A549 (cell line): Measurements from ENCODE around the gene SUN2. TPM values are rescaled to one million over a fixed set of nuclear protein-coding genes. Genes with fewer than 3 reads are reported as not detected.

Source experiments
- ATAC-seq, 2 experiments: fragments of 200-7000 bp in 1 of 2; fragments of >200 bp in 1 of 2; cut with Nextera tagmentation in 1 of 2; cut with Tn5 transposase in 1 of 2; 3 replicates each; pipeline versions ENCODE4 v1.8.0 to v1.9.1; 2018 to 2020; ENCODE audit warnings: mild to moderate bottlenecking in 1 of 2, moderate library complexity in 1 of 2
- CTCF ChIA-PET: fragments of 300-600 bp; sonication (Branson Sonifier 250); formaldehyde crosslinking; extraction: SDS; loops from one replicate; lab custom pipeline; 2021; ENCODE audit warnings: antibody characterized with exemption, inconsistent platforms; lab: Yijun Ruan, JAX
- POLR2A ChIA-PET: fragments of 350-600 bp; formaldehyde crosslinking; extraction: SDS; loops from one replicate; lab custom pipeline; 2021; ENCODE audit warnings: antibody characterized with exemption, inconsistent platforms; lab: Yijun Ruan, JAX
- DNase-seq, 2 experiments: peaks; one replicate each; pipeline versions ENCODE4 v3.0.0 to v3.0.0-alpha.2; 2011 to 2016; ENCODE audit warnings: low read depth in 1 of 2, low spot score in 1 of 2
- FAIRE-seq: peaks from 2 replicates; lab custom pipeline; 2011; peaks lifted over from hg19 to GRCh38; lab: Jason Lieb, UNC
- H3K27ac ChIP-seq, 2 experiments: fragments of >200 bp; sonication (Bioruptor Twin); formaldehyde crosslinking; 3 replicates each; pipeline ENCODE4 v1.5.1; 2016 to 2017
- H3K4me1 ChIP-seq: fragments of >200 bp; sonication (Bioruptor Twin); formaldehyde crosslinking; 3 replicates; pipeline ENCODE4 v1.6.1; 2016
- H3K4me2 ChIP-seq: fragments of >200 bp; sonication (Bioruptor Twin); formaldehyde crosslinking; 3 replicates; pipeline ENCODE4 v1.6.1; 2016
- H3K4me3 ChIP-seq: fragments of >200 bp; sonication (Bioruptor Twin); formaldehyde crosslinking; 3 replicates; pipeline ENCODE4 v1.5.1; 2016
- H3K9me3 ChIP-seq: fragments of >200 bp; sonication (Bioruptor Twin); formaldehyde crosslinking; 3 replicates; pipeline ENCODE4 v1.6.1; 2016
- CBX2 ChIP-seq: fragments of 200-600 bp; sonication (generic); IDR thresholded peaks from 2 replicates; pipeline ENCODE4 v1.6.1; 2016; ENCODE audit warnings: low read depth, mild to moderate bottlenecking, borderline replicate concordance
- EHF ChIP-seq: fragments of 250-450 bp; sonication (Bioruptor Pico); IDR thresholded peaks from 2 replicates; pipeline ENCODE4 v1.5.0; 2020; ENCODE audit warnings: mild to moderate bottlenecking
- ESRRA ChIP-seq: fragments of 150-350 bp; IDR thresholded peaks from 2 replicates; pipeline ENCODE4 v1.6.1; 2014; ENCODE audit warnings: mild to moderate bottlenecking, low read length, borderline replicate concordance
- HEYL ChIP-seq: fragments of 250-450 bp; sonication (Bioruptor Pico); IDR thresholded peaks from 2 replicates; pipeline ENCODE4 v1.8.0; 2021; ENCODE audit warnings: mild to moderate bottlenecking, moderate library complexity
- HOXB5 ChIP-seq: fragments of 250-450 bp; sonication (Bioruptor Pico); IDR thresholded peaks from 2 replicates; pipeline ENCODE4 v1.5.0; 2020; ENCODE audit warnings: mild to moderate bottlenecking, moderate library complexity
- JUN ChIP-seq, 2 experiments: fragments of >200 bp; sonication (Bioruptor Twin); formaldehyde crosslinking; IDR thresholded peaks; 2 replicates in 1 of 2; 3 replicates in 1 of 2; pipeline ENCODE4 v1.6.1; 2016 to 2017
- JUNB ChIP-seq: fragments of >200 bp; sonication (Bioruptor Twin); formaldehyde crosslinking; IDR thresholded peaks from 2 replicates; pipeline ENCODE4 v1.6.1; 2016
- MAZ ChIP-seq: fragments of 150-350 bp; IDR thresholded peaks from 2 replicates; pipeline ENCODE4 v1.6.1; 2014; ENCODE audit warnings: antibody characterized with exemption, low read depth, low read length, borderline replicate concordance
- NR3C1 ChIP-seq: fragments of >200 bp; sonication (Bioruptor Twin); formaldehyde crosslinking; IDR thresholded peaks from 3 replicates; pipeline ENCODE4 v1.6.1; 2017
- PHF8 ChIP-seq: fragments of 200-600 bp; sonication (generic); IDR thresholded peaks from 2 replicates; pipeline ENCODE4 v1.6.1; 2016; ENCODE audit warnings: low read depth, mild to moderate bottlenecking, antibody characterized with exemption, moderate library complexity, borderline replicate concordance
- RFX5 ChIP-seq: fragments of 450-650 bp; IDR thresholded peaks from 2 replicates; pipeline ENCODE4 v1.7.1; 2014; ENCODE audit warnings: antibody characterized with exemption, mild to moderate bottlenecking, moderate library complexity
- RNF2 ChIP-seq: fragments of 200-600 bp; sonication (generic); IDR thresholded peaks from 2 replicates; pipeline ENCODE4 v1.6.1; 2016; ENCODE audit warnings: low read depth, mild to moderate bottlenecking, antibody characterized with exemption, moderate library complexity, borderline replicate concordance
- SMC3 ChIP-seq: fragments of >200 bp; sonication (Bioruptor Twin); formaldehyde crosslinking; IDR thresholded peaks from 3 replicates; pipeline ENCODE4 v1.6.1; 2018; ENCODE audit warnings: inconsistent platforms
- ZC3H11A ChIP-seq: fragments of 450-650 bp; IDR thresholded peaks from 2 replicates; pipeline ENCODE4 v1.6.1; 2014; ENCODE audit warnings: antibody characterized with exemption, mild to moderate bottlenecking
- ZSCAN20 ChIP-seq: fragments of 250-450 bp; sonication (Bioruptor Pico); IDR thresholded peaks from 2 replicates; pipeline ENCODE4 v1.8.0; 2022; ENCODE audit warnings: mild to moderate bottlenecking, moderate library complexity
- WGBS: methylation state at CpG from one replicate; pipeline ENCODE4 v1.1.6; 2017; ENCODE audit errors: missing lambda C conversion rate; 5-methylcytosine and 5-hydroxymethylcytosine counted together
- polyA plus RNA-seq, 4 experiments: library from polyadenylated mRNA; depleted of rRNA in 3 of 4; stranded (reverse); fragments of >200 nt; fragmentation: RNase III in 1 of 4; extraction: RNeasy Plus Mini Kit Qiagen cat#74134 plus additional on column Dnase treatment in 1 of 4; gene quantifications; 2 replicates in 3 of 4; 3 replicates in 1 of 4; pipeline ENCODE4 v1.2.3, GENCODE V29; 2011 to 2017
- TF ChIP-seq, protein P1 (sequence below): fragments of 250-450 bp; sonication (Bioruptor Pico); IDR thresholded peaks from 2 replicates; pipeline ENCODE4 v1.5.0; 2020; ENCODE audit warnings: low read depth, mild to moderate bottlenecking, moderate library complexity
- TF ChIP-seq, protein P2 (sequence below): fragments of >200 bp; sonication (Bioruptor Twin); formaldehyde crosslinking; IDR thresholded peaks from 2 replicates; pipeline ENCODE4 v1.6.1; 2016
- TF ChIP-seq, protein P3 (sequence below): IDR thresholded peaks from 2 replicates; pipeline ENCODE4 v1.6.1; 2012
- TF ChIP-seq, protein P4 (sequence below): IDR thresholded peaks from 2 replicates; pipeline ENCODE4 v1.6.1; 2012; ENCODE audit warnings: low read depth, borderline replicate concordance
- TF ChIP-seq, protein P5 (sequence below): fragments of 200-600 bp; sonication (generic); IDR thresholded peaks from 2 replicates; pipeline ENCODE4 v1.6.1; 2016; ENCODE audit warnings: antibody characterized with exemption, mild to moderate bottlenecking, moderate library complexity

The SUN2 gene
- polyA plus RNA-seq, 2 of the 4 experiments (the other 2 are of a cell fraction): 12.6 to 24.0 TPM

DNA sequence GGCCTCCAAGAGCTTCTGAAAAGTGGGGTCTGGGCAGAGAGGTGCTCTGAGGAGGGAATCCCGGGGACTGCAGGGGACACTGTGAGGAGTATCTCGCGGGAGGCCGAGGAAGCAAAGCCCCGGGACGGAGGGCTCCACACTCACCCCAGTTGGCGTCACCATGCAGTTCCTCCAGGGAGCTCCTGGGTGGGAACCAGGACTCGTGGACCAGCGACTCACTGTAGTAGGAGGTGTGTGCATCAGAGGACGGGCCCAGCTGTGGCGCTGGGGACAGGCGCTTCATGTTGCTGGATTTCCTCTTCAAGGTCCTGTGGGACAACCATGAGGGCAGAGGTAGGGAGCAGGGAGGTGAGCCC is 4.8 kb downstream of the SUN2 start:
- DNase-seq: no peak
- POLR2A ChIA-PET: no interaction called here
- H3K4me2 ChIP-seq: no peak overlapping the region
- 83% methylated on average over 7 of the region's 12 CpGs for WGBS
- no peak overlapping the region for H3K4me3 ChIP-seq
- TF ChIP-seq NR3C1 (no peak), RFX5 (no peak), ZC3H11A (no peak), HEYL (CRISPR knock-in tag) (no peak)
- TF ChIP-seq, protein P1, sequence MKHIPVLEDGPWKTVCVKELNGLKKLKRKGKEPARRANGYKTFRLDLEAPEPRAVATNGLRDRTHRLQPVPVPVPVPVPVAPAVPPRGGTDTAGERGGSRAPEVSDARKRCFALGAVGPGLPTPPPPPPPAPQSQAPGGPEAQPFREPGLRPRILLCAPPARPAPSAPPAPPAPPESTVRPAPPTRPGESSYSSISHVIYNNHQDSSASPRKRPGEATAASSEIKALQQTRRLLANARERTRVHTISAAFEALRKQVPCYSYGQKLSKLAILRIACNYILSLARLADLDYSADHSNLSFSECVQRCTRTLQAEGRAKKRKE (CRISPR knock-in tag): no peak
- TF ChIP-seq, protein P2, sequence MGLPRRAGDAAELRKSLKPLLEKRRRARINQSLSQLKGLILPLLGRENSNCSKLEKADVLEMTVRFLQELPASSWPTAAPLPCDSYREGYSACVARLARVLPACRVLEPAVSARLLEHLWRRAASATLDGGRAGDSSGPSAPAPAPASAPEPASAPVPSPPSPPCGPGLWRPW: no peak
- TF ChIP-seq, protein P3, sequence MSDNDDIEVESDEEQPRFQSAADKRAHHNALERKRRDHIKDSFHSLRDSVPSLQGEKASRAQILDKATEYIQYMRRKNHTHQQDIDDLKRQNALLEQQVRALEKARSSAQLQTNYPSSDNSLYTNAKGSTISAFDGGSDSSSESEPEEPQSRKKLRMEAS: no peak
- TF ChIP-seq, all 56 proteins: peak for 0
- FAIRE-seq (no peak), ATAC-seq (no peak)
- Histone ChIP-seq H3K27ac (no peak overlapping the region), H3K9me3 (no peaks in the 10 kb centered on the region), H3K4me1 (peaks cover 12% of the 10 kb centered on the region)
- CTCF ChIA-PET: interaction anchor here (0.5 to 2.2 kb wide), 5 partner anchors 17 to 254 kb away, joined by 3 to 6 read pairs (median 5); no protein-coding TSS in a partner anchor

DNA sequence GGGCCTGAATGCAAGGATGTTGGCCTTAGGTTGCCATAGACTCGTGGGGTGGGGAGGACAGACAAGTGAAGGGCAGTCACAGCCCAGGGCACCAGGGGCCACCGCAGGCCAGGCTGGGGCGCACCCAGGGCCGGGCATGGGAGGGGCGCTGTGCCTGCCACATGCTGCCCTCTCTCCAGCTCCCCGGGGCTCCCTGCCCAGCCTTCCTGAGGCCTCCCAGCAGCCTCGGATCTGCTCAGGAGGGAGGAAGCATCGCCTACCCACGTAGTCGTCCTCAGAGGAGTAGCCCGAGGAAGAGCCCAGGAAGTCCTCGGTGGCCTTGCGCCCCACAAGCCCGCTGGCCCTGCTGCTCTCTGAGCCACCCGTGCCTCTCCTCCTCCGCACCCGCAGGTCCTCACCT is 5.2 kb downstream of the SUN2 start:
- Histone ChIP-seq H3K27ac (no peak overlapping the region), H3K4me1 (peaks cover 12% of the 10 kb centered on the region), H3K4me2 (no peak overlapping the region), H3K4me3 (no peak overlapping the region), H3K9me3 (no peaks in the 10 kb centered on the region)
- FAIRE-seq (no peak), DNase-seq (no peak), ATAC-seq (no peak)
- POLR2A ChIA-PET: no interaction called here
- no peak for TF ChIP-seq HOXB5 (CRISPR knock-in tag)
- TF ChIP-seq JUNB: no peak
- TF ChIP-seq, protein P4, sequence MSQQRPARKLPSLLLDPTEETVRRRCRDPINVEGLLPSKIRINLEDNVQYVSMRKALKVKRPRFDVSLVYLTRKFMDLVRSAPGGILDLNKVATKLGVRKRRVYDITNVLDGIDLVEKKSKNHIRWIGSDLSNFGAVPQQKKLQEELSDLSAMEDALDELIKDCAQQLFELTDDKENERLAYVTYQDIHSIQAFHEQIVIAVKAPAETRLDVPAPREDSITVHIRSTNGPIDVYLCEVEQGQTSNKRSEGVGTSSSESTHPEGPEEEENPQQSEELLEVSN: no peak
- TF ChIP-seq EHF: no peak
- no peak for TF ChIP-seq ZSCAN20
- TF ChIP-seq RNF2: no peak
- TF ChIP-seq CBX2: no peak
- TF ChIP-seq JUN (IDR thresholded peaks at IDR 0.05): no peak
- TF ChIP-seq SMC3: no peak
- TF ChIP-seq PHF8: no peak
- no peak for TF ChIP-seq ESRRA
- no peak for TF ChIP-seq MAZ
- TF ChIP-seq, protein P5, sequence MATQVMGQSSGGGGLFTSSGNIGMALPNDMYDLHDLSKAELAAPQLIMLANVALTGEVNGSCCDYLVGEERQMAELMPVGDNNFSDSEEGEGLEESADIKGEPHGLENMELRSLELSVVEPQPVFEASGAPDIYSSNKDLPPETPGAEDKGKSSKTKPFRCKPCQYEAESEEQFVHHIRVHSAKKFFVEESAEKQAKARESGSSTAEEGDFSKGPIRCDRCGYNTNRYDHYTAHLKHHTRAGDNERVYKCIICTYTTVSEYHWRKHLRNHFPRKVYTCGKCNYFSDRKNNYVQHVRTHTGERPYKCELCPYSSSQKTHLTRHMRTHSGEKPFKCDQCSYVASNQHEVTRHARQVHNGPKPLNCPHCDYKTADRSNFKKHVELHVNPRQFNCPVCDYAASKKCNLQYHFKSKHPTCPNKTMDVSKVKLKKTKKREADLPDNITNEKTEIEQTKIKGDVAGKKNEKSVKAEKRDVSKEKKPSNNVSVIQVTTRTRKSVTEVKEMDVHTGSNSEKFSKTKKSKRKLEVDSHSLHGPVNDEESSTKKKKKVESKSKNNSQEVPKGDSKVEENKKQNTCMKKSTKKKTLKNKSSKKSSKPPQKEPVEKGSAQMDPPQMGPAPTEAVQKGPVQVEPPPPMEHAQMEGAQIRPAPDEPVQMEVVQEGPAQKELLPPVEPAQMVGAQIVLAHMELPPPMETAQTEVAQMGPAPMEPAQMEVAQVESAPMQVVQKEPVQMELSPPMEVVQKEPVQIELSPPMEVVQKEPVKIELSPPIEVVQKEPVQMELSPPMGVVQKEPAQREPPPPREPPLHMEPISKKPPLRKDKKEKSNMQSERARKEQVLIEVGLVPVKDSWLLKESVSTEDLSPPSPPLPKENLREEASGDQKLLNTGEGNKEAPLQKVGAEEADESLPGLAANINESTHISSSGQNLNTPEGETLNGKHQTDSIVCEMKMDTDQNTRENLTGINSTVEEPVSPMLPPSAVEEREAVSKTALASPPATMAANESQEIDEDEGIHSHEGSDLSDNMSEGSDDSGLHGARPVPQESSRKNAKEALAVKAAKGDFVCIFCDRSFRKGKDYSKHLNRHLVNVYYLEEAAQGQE: no peak
- CTCF ChIA-PET: interaction anchor here (0.8 to 2.2 kb wide), 6 partner anchors 15 to 252 kb away, joined by 3 to 6 read pairs (median 4); no protein-coding TSS in a partner anchor
- WGBS: 100% methylated on average over 2 of the region's 17 CpGs
